SK-N-SH (cell line): Measurements from ENCODE around the gene LIN7A.

Experiments
- SMC3 ChIP-seq: IDR thresholded peaks from 2 replicates; pipeline ENCODE4 v1.6.1; 2012; ENCODE audit warnings: low read depth, low read length, improper control_type of control experiment
- TAF1 ChIP-seq: IDR thresholded peaks from 2 replicates; pipeline ENCODE4 v1.6.1; 2012; ENCODE audit warnings: low read depth, mild to moderate bottlenecking, low read length, moderate library complexity, borderline replicate concordance
- TF ChIP-seq, protein P1 (sequence below): IDR thresholded peaks from 2 replicates; pipeline ENCODE4 v1.4.0; 2012; ENCODE audit warnings: low read depth
- TF ChIP-seq, protein P2 (sequence below): fragments of 200-600 bp; sonication (generic); IDR thresholded peaks from 2 replicates; pipeline ENCODE4 v1.6.1; 2017; ENCODE audit warnings: antibody characterized with exemption, mild to moderate bottlenecking, moderate library complexity

DNA sequence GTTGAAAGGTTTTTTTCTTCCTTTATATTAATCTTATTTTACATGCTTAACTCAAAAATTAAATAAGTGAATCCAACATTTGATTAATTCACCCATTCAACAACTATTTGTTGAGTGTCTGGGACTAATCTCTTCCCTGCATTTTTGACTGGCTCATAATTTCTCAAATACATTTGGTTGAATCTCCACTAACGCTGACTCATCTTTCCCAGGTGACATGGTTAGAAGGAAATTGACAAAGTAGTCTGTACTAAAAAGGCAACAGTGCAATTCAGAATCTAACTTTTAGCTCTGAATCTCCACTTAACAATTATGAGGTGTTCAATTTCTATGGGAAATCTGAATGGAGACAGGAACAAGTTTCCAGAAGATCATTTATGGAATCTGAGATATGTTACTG, 88.9 kb downstream of the LIN7A start:
- TF ChIP-seq, protein P1, sequence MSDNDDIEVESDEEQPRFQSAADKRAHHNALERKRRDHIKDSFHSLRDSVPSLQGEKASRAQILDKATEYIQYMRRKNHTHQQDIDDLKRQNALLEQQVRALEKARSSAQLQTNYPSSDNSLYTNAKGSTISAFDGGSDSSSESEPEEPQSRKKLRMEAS, result no peak
- TF ChIP-seq, protein P2, sequence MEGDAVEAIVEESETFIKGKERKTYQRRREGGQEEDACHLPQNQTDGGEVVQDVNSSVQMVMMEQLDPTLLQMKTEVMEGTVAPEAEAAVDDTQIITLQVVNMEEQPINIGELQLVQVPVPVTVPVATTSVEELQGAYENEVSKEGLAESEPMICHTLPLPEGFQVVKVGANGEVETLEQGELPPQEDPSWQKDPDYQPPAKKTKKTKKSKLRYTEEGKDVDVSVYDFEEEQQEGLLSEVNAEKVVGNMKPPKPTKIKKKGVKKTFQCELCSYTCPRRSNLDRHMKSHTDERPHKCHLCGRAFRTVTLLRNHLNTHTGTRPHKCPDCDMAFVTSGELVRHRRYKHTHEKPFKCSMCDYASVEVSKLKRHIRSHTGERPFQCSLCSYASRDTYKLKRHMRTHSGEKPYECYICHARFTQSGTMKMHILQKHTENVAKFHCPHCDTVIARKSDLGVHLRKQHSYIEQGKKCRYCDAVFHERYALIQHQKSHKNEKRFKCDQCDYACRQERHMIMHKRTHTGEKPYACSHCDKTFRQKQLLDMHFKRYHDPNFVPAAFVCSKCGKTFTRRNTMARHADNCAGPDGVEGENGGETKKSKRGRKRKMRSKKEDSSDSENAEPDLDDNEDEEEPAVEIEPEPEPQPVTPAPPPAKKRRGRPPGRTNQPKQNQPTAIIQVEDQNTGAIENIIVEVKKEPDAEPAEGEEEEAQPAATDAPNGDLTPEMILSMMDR, result no peak
- TF ChIP-seq SMC3, result no peak
- TF ChIP-seq TAF1, result no peak
